ENCODE results near the gene ADGB. TPM values are rescaled to one million over a fixed set of nuclear protein-coding genes. Genes with fewer than 3 reads are reported as not detected.
"Not testable (repeated sequence)": the region's sequence is repeated elsewhere in the genome, so short reads cannot be mapped to it uniquely, and the experiment has no call there.

The ADGB gene
- total and polyA plus RNA-seq, 4 donors, result 1.4 to 9.7 (median 5.5) TPM

DNA sequence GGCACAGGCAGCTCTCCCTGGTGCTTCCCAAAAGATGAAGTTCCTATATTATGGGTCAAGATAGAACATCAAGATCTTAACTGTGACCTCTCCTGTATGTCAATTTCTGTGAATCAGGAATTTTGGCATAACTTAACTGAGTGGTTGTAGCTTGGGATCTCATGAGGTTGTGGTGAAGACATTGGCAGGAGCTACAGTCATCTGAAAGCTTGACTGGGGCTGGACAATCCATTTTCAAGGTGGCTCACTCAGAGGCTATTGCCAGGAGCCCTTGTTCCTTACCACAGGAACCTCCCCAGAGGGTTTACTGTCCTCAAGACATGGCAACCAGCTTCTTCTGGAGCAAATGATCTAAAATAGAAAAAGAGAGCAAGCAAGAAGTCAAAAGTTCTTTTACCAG is 252.2 kb downstream of the ADGB start:
- no peak for ATAC-seq (ENCODE audit: insufficient read depth, low FRiP score)
- TF ChIP-seq, protein P1, sequence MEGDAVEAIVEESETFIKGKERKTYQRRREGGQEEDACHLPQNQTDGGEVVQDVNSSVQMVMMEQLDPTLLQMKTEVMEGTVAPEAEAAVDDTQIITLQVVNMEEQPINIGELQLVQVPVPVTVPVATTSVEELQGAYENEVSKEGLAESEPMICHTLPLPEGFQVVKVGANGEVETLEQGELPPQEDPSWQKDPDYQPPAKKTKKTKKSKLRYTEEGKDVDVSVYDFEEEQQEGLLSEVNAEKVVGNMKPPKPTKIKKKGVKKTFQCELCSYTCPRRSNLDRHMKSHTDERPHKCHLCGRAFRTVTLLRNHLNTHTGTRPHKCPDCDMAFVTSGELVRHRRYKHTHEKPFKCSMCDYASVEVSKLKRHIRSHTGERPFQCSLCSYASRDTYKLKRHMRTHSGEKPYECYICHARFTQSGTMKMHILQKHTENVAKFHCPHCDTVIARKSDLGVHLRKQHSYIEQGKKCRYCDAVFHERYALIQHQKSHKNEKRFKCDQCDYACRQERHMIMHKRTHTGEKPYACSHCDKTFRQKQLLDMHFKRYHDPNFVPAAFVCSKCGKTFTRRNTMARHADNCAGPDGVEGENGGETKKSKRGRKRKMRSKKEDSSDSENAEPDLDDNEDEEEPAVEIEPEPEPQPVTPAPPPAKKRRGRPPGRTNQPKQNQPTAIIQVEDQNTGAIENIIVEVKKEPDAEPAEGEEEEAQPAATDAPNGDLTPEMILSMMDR (IDR thresholded peaks at IDR 0.05; ENCODE audit: control extremely low read depth, extremely low read depth), result no peak
- Histone ChIP-seq H3K27me3 (ENCODE audit: control insufficient read depth in 3 of 3, insufficient read depth in 3 of 3, low read length in 2 of 3) (no peaks in the 10 kb centered on the region), H3K4me3 (no peak overlapping the region), H3K27ac (ENCODE audit: low read depth in 1 of 2, low read length in 1 of 2) (no peak overlapping the region), H3K36me3 (ENCODE audit: control insufficient read depth in 4 of 4, insufficient read depth in 4 of 4, low read length in 4 of 4) (no peaks in the 10 kb centered on the region), H3K4me1 (ENCODE audit: control insufficient read depth in 5 of 5, insufficient read depth in 5 of 5, low read length in 5 of 5) (no peaks in the 10 kb centered on the region), H3K9me3 (ENCODE audit: control insufficient read depth in 4 of 4, insufficient read depth in 3 of 4, low read length in 3 of 4) (no peaks in the 10 kb centered on the region), H3K9ac (ENCODE audit: insufficient read depth in 1 of 2, low read length in 2 of 2) (no peak overlapping the region)
- no peak for DNase-seq

DNA sequence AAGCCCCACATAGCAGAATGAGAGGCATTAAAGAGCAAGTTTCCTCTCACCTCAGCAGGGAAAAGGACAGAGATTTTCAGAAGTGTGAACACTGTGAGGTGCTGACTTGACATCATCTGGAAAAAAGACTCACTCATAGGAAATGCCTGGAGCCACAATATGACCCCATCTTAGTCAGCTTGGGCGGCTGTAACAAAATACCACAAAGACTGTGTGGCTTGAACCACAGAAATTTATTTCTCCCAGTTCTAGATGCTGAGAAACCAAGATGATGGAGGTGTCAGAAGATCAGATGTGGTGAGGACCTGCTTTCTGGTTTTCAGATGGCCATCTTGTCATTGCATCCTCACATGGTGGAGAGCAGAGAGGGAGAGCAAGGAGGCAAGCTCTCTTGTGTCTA is 253.1 kb downstream of the ADGB start:
- Histone ChIP-seq H3K4me1 (ENCODE audit: control insufficient read depth in 5 of 5, insufficient read depth in 5 of 5, low read length in 5 of 5) (no peaks in the 10 kb centered on the region), H3K27me3 (ENCODE audit: control insufficient read depth in 3 of 3, insufficient read depth in 3 of 3, low read length in 2 of 3) (no peaks in the 10 kb centered on the region), H3K4me3 (no peak overlapping the region), H3K36me3 (ENCODE audit: control insufficient read depth in 4 of 4, insufficient read depth in 4 of 4, low read length in 4 of 4) (no peaks in the 10 kb centered on the region), H3K9ac (ENCODE audit: insufficient read depth in 1 of 2, low read length in 2 of 2) (no peak overlapping the region), H3K9me3 (ENCODE audit: control insufficient read depth in 4 of 4, insufficient read depth in 3 of 4, low read length in 3 of 4) (no peaks in the 10 kb centered on the region), H3K27ac (ENCODE audit: low read depth in 1 of 2, low read length in 1 of 2) (no peak overlapping the region)
- TF ChIP-seq, protein P1 (IDR thresholded peaks at IDR 0.05; ENCODE audit: control extremely low read depth, extremely low read depth), result no peak
- DNase-seq, result no peak
- 63 to 67% methylated on average over 1 of the region's 1 CpG for WGBS, 2 donors
- no peak for ATAC-seq (ENCODE audit: insufficient read depth, low FRiP score)

DNA sequence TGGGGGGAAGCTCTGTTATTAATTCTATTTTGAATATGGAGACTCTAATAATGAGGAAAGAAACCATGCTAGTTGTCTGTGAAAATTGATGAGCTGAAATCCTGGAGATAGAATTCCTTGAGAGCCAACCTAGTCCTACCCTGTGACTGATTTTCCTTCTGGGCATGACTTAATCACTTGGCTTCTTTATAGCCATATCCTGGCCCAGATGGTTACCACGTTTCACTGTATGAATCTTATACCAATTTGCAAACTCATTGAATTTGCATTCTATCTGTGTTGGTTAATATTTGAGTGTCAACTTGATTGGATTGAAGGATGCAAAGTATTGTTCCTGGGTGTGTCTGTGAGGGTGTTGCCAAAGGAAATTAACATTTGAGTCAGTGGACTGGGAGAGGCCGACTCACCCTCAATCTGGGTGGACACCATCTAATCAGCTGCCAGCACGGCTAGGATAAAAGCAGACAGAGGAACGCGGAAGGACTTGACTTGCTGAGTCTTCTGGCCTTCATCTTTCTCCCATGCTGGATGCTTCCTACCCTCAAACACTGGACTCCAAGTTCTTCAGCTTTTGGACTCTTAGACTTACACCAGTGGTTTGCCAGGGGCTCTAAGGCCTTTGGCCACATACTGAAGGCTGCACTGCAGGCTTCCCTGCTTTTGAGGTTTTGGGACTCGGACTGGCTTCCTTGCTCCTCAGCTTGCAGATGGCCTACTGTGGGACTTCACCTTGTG is 255.9 kb downstream of the ADGB start:
- H3K9ac ChIP-seq (ENCODE audit: insufficient read depth in 1 of 2, low read length in 2 of 2); DNase-seq; ATAC-seq (ENCODE audit: insufficient read depth, low FRiP score); H3K9me3 ChIP-seq (ENCODE audit: control insufficient read depth in 4 of 4, insufficient read depth in 3 of 4, low read length in 3 of 4); H3K27me3 ChIP-seq (ENCODE audit: control insufficient read depth in 3 of 3, insufficient read depth in 3 of 3, low read length in 2 of 3); H3K36me3 ChIP-seq (ENCODE audit: control insufficient read depth in 4 of 4, insufficient read depth in 4 of 4, low read length in 4 of 4); H3K4me3 ChIP-seq; H3K27ac ChIP-seq (ENCODE audit: low read depth in 1 of 2, low read length in 1 of 2); H3K4me1 ChIP-seq (ENCODE audit: control insufficient read depth in 5 of 5, insufficient read depth in 5 of 5, low read length in 5 of 5): not testable (repeated sequence)
- WGBS, 2 donors, result 84 to 90% methylated on average over 6 of the region's 6 CpGs

DNA sequence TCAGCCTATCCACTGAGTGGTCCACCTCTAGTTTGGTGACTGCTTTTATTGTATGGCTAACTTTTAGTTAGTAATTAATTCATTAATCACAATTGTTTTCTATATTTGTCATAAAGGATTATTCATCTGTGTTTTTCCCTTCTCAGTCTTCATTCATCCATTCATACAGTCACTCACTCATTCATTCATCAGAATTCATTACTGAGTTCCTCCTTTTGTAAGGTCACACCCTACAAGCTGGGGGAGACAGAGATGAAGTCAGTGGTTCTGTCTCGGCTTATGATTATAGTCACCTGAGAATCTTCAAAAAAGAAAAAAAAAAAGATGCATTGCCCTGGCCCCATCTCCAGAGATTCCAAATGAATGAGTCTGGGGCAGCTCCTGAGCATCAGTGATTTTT is 257.1 kb downstream of the ADGB start:
- 80 to 86% methylated on average over 1 of the region's 1 CpG for WGBS, 2 donors
- ATAC-seq (ENCODE audit: insufficient read depth, low FRiP score), result no peak
- Histone ChIP-seq H3K27ac (ENCODE audit: low read depth in 1 of 2, low read length in 1 of 2) (no peak overlapping the region), H3K4me1 (ENCODE audit: control insufficient read depth in 5 of 5, insufficient read depth in 5 of 5, low read length in 5 of 5) (peaks cover 0 to 6% (median 0%) of the 10 kb centered on the region in 5 donors), H3K9ac (ENCODE audit: insufficient read depth in 1 of 2, low read length in 2 of 2) (no peak overlapping the region), H3K4me3 (no peak overlapping the region), H3K27me3 (ENCODE audit: control insufficient read depth in 3 of 3, insufficient read depth in 3 of 3, low read length in 2 of 3) (no peaks in the 10 kb centered on the region), H3K9me3 (ENCODE audit: control insufficient read depth in 4 of 4, insufficient read depth in 3 of 4, low read length in 3 of 4) (no peaks in the 10 kb centered on the region), H3K36me3 (ENCODE audit: control insufficient read depth in 4 of 4, insufficient read depth in 4 of 4, low read length in 4 of 4) (no peaks in the 10 kb centered on the region)
- TF ChIP-seq, protein P1 (IDR thresholded peaks at IDR 0.05; ENCODE audit: control extremely low read depth, extremely low read depth), result no peak
- no peak for DNase-seq
